GM21367 (cell line): ENCODE measurements around the gene MYLK3.
A peak's percentile ranks its signal among the peaks of the same experiment; 100 is the strongest.
"Not testable (repeated sequence)": the region's sequence is repeated elsewhere in the genome, so short reads cannot be mapped to it uniquely, and the experiment has no call there.

Source experiments
- ATAC-seq: cut with Tn5 transposase; IDR thresholded peaks from one replicate; pipeline ENCODE4 v1.9.1; 2021; ENCODE audit not compliant: unreplicated experiment

MYLK3 gene

DNA sequence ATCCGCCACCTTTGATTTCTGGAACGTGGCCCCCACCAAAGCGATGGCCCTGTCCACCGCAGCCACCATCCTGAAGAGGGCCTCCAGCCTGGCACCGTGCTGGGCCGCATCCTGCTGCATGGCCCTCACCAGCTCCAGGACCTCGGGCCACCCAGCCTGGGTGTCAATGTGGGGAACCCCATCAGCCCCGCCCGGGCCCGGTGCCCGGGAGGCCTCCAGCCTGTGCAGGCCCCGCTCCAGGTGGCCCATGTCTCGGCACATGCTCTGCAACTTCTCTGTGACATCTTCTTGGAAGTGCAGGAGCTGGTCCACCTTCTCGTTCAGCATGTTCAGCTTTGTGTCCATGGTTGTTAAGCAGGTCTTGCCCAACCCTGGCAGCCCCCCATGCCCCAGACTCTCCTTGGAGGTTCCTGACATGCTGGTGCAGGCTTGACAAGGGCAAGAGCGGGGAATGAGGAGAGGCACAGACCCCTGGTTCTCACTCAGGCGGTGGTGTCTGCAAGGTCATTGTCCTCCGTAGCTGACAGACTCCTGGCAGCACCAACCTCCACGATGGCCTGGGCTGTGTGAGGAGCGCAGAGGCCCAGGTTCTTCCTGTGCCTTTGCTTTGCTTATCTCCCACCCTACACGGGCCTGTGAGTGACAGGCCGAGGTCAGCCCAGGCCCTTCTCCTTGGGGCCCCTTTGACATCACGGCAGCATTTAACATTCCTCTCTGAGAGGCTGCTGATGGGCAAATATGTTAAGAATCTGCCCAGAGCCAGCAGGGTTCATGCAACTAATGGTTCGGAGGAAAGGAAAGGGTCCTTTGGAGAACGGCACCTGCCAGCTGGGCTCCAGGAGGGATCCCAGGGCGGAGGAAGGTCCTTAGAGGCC, at the start of gene MYLK3:
Gene MYLK3, minus strand, starts transcription at position 568 of the 875 bp plus-strand sequence. Its CDS starts 151 bp downstream, at position 417.
- no peak for ATAC-seq

DNA sequence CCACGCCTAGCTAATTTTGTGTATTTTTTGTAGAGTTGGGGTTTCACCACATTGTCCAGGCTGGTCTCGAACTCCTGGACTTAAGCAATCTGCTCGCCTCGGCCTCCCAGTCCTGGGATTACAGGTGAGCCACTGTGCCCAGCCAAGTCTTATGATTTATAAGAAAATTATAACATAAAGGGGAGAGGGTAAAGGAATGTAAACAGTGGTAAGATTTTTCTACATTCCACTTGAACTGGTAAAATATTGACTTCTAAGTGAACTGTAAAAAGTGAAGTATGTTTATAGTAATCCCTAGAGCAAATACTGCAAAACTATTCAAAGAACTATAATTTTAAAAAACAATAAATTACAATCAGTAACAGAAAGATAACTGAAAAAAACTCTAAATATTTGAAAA, 49.4 kb upstream of the MYLK3 start:
- ATAC-seq = no peak

DNA sequence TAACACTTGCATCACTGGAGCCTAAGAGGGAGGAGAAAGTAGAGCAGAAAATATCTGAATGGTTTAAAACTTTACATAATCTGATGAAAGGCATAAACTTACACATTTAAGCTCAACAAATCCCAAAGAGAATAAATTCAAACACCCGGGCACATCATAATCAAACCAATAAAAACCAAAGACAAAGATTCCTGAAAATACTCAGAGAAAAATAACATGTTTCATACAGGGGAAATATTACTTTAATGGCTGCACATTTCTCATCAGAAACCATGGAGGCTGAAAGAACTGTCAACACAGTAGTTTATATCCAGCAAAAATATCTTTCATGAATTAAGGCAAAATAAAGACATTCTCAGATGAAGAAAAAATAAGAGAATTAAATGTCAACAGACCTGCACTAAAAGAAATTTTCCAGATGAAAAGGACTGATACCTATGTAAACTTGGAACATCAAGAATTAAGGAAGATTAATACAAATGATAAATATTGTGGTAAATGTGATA, 48.7 kb upstream of the MYLK3 start:
- ATAC-seq = no peak

DNA sequence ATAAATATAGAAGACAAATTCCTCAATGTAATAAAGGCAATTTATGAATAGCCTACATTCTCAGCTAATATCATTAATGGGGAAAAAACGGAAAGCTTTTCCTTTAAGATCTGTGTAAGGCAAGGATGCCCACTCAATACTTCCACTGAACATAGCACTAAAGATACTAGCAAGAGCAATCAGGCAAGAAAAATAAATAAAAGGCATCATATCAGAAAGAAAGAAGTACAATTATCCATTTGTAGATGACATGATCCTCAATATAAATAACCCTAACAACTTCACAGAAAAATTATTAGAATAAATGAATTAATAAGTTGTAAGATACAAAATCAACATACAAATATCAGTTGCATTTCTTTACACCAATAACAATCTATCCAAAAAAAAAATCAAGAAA, 45.7 kb upstream of the MYLK3 start:
- ATAC-seq = no peak

DNA sequence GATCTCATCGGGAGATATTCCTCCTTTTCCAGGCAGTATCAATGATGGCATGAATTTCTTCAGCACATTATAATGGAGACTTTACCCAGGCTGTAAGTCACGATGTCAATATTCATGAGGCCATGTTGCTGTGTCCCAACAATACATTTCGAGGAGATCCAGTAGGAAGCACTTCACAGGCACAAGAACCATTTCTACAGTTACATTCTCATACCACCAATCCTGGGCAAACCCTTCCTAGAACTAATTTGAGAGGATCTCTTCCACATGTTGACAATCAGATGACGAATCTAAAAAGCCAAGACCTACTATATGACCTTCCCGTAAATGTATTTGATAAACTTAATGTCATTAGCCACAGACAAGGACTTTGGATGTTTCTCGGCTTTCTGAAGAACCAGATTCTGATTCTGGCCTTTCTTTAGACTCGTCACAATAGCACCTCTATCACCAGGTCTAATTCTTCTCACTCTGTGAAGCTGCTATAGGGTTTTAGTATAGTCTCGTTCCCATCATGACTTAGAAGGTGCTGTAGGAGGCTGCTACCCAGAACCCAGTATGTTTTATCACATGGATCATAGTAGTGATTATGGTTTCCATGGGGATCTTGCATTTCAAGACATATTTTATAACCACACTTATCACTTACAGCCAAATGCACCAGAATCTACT, 42.6 kb upstream of the MYLK3 start:
- ATAC-seq = no peak

DNA sequence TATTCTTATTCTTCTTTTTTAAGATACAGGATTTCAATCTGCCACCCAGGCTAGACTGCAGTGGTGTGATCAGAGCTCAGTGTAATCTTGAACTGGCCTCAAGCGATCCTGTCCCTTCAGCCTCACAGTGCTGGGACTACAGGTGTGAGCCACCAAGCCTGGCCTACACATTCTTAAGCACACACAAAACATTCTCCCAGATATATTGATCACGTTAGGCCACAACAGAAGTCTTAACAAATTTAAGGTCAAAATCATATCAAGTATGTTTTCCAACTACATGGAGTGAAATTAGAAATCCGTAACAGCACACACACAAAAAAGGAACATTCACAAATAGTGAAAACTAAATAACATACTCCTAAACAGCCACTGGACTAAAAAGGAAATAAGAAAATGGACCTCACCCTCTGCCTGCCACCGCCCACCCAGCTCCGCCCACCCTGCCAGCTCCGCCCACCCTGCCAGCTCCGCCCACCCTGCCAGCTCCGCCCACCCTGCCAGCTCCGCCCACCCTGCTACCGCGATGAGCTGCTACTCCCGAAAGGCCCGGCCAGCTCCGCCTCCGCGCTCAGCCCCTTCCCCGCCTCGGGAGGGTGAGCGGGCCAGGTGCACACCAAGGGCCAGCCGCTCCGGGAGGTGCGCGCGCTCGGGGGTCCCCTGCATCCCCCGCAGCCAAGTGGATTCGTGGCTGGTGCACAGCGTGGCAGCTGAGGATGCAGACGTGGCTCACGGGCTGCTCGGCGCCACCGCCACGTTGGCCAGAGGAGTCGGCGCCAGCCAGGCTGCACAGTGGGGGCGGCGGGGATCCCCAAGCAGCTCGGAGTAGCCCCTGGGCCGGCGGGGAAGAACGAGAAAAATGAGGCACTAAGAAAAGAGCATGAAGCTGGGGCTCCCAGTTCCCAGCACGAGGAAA, 41.6 kb upstream of the MYLK3 start:
- peak; percentile 72 for ATAC-seq

DNA sequence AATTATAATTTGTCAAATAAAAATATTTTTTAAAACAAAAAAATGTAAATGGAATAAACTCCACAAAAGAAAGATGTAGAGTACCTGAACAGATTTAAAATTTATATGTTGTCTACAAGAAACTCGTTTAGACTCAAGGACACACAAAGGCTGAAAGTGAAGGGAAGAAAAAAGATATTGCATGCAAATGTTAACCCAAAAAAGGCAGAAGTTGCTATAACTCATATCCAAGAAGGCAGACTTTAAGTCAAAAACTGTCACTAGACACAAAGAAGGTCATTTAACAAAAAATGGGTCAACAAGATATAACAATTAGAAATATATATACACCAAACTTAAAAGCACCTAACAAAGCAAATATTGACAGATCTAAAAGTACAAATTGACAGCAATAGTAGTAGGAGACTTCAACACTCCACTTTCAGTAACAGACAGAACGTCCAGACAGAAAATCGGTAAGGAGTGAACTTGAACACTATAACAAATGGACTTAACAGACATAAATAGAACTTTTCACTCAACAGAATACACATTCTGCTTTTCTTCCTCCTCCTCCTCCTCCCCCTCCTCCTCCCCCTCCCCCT, 40.8 kb upstream of the MYLK3 start:
- ATAC-seq = no peak

DNA sequence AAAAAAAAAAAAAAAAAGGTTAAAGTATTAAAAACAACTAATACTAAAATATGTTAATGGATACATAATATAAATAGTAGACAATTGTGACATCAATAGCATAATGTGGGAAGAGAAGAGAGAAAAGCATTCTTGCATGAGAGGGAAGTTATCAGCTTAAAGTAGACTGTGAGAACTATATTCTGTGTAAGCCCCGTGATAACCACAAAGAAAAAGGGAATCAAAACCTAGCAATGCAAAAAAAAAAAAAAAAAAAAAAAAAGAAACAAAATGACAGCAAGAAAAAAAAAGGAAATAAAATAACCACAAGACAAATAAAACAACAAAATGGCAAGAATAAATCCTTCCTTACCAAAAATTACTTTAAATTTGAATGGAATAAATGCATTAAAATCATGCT, 39.8 kb upstream of the MYLK3 start:
- ATAC-seq = no peak

DNA sequence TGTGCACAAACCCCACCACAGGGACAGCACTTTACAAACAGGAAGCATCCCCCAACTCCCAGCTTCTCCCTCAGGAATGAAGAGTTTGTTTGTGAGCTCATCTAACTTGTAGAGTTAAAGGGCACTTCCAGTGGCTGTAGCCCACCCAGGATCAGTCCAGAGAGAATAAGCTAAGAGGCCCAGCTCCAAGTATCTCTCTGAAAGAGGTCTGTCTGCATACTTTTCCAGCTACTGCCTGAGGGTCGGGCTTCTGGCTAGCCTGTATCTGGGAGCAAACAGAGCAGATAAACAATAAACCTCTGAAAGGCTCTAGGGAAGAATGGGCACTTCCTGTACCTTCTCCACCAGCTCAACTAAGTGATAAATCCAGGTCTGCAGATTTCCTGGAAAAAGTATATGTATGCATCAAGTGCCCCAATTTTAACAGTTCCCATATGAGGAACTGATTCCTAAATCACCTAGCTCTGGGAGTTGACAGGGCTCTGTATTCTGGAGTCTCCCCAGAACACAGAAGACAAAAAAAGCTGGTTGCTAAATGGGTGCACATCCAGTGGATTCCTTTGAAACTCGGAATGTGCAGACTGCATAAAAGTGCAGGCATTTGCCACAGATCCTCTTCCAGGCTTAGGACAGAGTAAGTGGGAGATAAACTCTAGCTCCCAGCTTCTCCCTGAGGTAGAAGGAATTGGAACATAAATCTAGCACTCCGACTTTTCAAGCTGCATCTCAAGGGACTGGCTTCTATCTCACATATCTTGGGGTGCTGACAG, 37.1 kb upstream of the MYLK3 start:
- no peak for ATAC-seq

DNA sequence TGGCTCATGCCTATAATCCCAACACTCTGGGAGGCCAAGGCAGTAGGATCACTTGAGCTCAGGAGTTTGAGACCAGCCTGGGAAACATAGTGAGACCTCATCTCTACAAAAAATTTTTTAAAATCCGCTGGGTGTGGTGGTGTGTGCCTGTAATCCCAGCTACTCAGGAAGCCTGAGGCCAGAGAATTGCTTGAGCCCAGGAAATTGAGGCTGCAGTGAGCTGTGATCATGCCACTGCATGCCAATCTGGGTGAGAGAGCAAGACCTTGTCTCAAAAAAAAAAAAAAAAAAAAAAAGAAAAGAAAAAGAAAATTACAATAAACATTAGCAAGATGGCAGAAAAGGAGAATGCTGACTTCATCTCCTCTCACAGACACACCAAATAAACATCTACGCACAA, 36.4 kb upstream of the MYLK3 start:
- not testable (repeated sequence) for ATAC-seq

DNA sequence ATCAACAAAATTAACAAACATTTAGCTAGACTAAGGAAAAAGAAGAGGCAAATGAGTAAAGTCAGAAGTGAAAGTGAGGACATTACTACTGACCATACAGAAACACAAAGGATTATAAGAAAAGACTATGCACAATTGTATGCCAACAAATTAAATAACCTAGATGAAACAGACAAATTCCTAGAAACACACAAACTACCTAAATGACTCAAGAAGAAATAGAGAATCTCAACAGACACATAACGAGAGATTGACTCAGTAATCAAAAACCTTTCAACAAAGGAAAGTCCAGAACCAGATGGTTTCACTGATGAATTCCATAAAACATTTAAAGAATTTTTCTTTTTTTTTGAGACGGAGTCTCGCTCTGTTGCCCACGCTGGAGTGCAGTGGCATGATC, 35.7 kb upstream of the MYLK3 start:
- no peak for ATAC-seq

DNA sequence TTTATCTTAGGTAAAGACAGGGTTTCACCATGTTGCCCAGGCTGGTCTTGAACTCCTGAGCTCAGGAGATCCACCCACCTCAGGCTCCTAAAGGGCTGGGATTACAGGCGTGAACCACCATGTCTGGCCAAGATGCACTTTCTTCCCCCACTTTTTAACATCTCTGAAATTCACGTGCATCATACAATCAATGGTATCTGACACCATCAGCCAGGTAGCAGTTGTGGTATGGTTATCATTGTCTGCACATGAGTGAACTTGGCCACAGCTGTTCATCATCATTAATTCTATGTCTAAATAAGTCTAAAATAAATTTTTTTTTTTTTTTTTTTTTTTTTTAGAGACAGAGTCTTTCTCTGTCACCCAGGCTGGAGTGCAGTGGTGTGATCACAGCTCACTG, 34.2 kb upstream of the MYLK3 start:
- no peak for ATAC-seq

DNA sequence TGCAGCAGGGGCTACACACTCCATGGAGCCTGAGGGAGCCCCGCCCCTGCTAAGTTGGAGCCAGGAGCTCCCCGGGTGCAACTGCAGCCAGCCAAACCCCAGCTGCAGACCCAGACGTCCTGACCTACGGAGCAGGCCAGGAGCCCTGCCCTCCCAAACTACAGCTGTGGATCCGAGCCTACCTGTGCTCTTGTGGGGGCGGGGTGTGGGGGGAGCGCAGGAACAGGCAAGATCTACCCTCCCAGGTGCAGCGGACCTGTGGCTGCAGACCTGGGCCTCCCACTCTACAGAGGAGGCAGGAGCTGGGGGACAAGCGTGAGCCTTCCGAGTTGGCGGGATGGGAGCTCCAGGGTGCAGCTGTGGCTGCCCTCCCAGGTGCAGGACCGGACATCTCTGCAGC, 29.7 kb upstream of the MYLK3 start:
- ATAC-seq = no peak

DNA sequence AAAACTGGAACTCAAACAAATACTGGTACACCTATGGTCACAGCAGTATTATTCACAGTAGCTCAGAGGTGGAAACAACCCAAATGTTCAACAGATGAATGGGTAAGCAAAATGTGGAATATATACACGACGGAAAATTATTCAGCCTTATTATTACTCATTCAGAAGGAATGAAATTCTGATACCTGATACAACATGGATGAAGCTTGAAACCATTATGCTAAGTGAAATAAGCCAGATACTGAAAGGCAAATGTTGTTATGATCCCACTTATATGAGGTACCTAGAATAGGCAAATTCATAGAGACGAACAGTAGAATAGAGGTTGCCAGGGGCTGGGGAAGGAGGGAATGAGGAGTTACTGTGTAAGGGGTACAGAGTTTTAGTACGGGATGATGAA, 27.1 kb upstream of the MYLK3 start:
- no peak for ATAC-seq

DNA sequence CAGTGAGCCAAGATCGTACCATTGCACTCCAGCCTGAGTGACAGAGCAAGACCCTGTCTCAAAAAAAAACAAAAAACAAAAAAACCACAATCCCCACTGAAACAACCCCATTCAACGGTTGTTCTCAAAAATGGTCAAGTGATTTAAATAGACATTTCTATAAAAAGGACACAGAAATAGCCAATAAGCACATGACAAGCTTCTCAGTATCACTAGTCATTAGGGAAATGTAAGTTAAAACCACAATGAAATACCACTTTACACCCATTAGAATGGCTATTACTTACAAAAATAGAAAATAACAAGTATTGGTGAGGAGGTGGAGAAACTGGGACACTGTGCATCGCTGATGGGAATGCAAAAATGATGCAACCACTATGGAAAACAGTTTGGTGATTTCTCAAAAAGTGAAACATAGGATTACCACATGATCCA, 26.6 kb upstream of the MYLK3 start:
- no peak for ATAC-seq

DNA sequence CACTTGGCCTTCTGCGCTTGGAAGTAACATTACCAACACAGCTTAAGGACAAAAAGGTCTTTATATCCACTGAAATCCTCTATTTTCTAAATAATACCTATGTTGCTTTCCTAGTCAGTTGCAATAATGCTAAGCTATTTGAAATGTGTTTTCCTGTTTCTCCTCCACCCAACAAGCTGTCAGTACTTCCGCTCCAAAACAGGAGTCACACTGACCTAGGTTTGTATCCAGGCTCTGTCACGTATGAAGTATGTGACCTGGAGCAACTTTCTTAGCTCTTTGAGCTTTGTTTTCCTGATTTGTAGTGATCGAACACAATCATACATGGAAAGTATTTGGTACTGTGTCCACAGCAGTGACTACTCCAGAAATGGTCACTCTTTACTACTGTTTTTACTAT, 24.3 kb upstream of the MYLK3 start:
- ATAC-seq = no peak

DNA sequence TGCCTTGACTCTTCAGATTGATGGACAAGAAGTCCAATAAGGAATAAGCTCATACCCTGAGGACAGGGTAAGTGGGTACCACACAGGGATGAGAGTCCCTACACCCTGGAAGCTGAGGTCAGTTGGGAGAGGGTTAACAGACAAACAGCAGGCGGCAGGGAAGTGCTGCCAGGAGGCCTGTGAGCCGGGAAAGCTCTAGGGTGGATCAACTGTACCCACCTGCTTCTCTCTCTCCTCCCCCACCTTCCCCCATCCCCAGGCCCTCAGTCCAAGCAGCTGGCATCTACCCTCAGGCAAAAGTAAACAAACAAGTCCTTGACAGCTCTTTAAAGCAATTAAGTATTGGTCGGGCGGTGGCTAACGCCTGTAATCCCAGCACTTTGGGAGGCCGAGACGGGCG, 20.7 kb upstream of the MYLK3 start:
- no peak for ATAC-seq

DNA sequence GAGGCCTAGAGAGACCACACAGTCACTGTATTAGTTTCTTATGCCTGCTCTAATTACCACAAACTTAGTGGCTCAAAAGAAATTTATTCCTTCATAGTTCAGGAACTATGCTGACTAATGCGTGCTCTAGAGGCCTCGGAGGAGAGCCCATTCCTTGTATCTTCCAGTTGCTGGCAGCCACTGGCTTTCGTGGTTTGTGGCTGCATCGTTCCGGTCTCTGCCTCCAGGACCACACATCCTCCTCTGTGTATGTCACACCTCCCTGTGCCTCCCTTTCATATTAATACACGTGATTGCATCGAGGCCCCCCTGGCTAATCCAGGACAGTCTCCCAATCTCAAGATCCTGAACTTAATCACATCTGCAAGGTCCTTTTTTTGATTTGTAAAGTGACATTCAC, 16.9 kb upstream of the MYLK3 start:
- no peak for ATAC-seq

DNA sequence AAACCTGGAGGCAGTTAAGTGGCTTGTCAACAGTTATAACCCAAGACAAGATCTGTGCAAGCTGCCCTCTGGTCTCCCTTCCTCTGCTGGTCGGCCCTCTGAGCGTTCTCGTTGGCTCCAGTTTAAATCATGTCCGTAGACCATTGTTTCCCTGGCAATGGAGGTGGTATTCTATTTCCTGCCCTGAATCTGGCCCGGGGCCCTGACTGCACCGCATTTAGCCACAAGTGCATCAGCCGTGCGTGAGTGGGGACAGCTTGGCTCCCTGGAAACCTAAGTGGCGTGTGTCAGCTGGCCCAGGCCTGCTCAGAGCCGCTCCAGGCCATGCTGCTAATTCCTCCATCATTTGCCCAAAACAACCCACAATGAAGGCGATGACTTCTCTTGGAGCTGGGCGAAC, 15.0 kb upstream of the MYLK3 start:
- no peak for ATAC-seq

DNA sequence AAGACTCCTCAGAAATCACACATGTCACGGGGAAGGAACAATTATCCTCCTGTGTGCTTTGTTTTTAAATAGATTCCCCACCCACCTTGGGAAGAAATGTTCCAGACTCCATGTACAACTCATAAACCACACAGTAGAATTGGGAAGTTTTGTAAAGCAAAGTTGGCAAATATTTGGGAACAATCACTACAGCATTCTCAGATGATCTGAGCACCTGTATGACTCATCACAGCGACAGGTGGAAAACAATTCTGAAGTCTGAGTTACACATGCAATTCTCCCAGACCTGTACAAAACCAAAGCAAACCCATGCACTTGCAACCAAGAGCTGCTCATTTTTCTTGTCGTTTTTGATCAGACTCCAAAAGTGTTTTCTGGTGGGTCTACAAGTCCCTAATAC, 14.4 kb upstream of the MYLK3 start:
- ATAC-seq = no peak
